GM18909 (cell line): ENCODE measurements around the gene SYT3.

Experiments
- ATAC-seq: cut with Tn5 transposase; IDR thresholded peaks from one replicate; pipeline ENCODE4 v1.9.1; 2021; ENCODE audit warnings: mild to moderate bottlenecking; ENCODE audit not compliant: unreplicated experiment, poor library complexity

SYT3 gene

GRCh38 chr19:50639121-50640112, at the start of gene SYT3:
Gene SYT3 (minus strand): TSS chr19:50639881. CDS start chr19:50637411, 2,470 bp downstream.
- ATAC-seq = no peak

DNA sequence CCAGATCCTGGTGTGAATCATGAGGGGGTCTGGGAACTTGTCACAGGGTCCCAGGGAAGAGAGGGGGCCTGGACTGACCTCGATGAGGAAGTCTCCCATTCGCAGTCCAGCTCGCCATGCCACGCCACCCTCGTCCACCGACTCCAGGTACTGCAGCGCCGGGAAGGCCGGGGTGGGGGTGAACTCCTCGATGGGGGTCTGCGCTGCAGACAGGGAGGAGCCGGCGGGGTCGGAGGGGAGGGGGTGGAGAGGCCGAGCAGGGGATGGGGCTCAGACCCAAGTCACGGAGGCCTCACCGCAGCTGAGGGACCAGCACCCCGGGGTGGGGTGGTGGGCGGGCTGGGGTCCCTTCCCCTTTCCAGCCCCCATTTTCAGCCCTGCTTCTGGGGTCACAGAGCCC, 49.1 kb upstream of the SYT3 start:
- ATAC-seq = no peak

- ATAC-seq = no peak
These were observed 46.8 kb upstream of the SYT3 start for GRCh38 chr19:50686310-50687032.

GRCh38 chr19:50679177-50680125, 39.8 kb upstream of the SYT3 start:
- ATAC-seq = peak; percentile 78

GRCh38 chr19:50678323-50678722, 38.6 kb upstream of the SYT3 start:
- no peak for ATAC-seq

- ATAC-seq = no peak
These were observed 38.0 kb upstream of the SYT3 start for GRCh38 chr19:50677636-50678035.

DNA sequence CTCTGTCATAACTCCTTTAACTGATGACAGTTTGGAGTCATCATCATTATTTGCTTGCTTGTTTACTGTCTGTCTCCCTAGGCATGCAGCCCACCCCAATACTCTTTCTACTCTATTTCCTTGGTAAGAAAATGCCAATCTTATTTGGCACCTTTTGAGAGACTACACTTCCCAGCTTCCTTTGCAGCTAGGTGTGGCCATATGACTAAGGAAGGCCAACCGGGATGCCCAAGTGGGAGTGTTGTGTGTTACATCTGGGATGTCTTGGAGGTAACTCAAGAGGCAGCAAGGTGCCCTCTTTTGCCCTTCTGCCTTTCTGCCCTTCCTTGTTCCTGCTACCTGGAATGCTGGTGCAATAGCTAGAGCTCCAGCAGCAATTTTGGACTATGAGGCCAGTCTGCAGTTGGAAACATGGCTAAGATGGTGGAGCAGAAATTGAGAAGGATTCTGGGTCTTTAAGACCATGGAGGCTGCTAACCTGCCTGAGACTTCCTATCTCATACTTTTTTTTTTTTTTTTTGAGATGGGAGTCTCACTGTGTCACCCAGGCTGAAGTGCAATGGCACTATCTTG, 37.0 kb upstream of the SYT3 start:
- ATAC-seq = no peak

GRCh38 chr19:50673118-50673517, 33.4 kb upstream of the SYT3 start:
- ATAC-seq = no peak

DNA sequence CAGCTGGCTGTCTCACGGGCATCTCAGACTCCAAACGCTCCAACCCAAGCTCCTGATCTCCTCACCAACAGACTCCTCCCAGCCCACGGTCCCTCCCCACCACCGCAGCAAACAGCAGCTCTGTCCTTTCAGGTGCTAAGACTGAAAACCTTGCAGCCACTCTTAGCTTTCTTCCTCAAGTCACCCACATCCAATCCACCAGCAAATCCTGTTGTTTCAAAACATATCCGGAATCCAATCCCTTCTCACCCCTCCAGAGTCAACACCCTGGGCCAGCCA, 30.4 kb upstream of the SYT3 start:
- no peak for ATAC-seq

DNA sequence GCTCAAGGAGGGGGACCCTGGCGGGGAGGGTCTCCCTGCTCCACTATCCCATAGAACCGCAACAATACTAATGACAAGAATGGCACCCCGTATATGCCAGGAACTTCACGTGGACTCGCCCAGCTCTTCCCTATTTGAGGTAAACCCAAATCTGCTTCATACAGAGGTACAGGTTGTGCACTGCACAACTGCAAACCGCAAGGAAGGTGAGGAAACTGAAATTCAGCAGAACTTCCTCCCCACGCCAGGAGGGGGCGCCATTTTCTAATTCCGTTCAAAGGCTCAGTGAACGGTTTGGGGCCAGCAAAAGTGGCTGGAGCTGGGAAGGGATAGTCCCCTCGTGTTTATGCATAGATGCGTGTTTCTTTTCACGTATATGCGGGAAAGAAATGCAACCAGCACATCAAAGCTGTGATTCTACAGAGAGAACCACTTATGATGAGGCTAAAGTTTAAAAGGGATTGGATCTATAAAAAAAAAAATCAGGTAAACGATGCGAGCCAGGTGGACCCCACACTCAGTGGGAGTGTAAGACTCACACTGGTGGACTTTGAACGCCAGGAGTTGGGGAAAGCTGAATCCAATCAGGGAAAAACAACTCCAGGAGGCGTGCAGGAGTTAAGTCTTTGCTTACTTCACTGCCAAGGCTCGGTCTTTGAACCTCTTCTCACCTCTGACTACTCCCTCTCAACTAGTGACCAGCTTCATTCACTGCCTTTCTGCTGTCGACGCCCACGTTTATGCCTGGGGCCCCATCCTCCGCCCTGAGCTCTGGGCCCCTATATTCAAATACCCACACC, 29.8 kb upstream of the SYT3 start:
- ATAC-seq = no peak

GRCh38 chr19:50668879-50669278, 29.2 kb upstream of the SYT3 start:
- ATAC-seq = no peak

GRCh38 chr19:50668416-50668815, 28.7 kb upstream of the SYT3 start:
- no peak for ATAC-seq

GRCh38 chr19:50667759-50668231, 28.1 kb upstream of the SYT3 start:
- no peak for ATAC-seq

DNA sequence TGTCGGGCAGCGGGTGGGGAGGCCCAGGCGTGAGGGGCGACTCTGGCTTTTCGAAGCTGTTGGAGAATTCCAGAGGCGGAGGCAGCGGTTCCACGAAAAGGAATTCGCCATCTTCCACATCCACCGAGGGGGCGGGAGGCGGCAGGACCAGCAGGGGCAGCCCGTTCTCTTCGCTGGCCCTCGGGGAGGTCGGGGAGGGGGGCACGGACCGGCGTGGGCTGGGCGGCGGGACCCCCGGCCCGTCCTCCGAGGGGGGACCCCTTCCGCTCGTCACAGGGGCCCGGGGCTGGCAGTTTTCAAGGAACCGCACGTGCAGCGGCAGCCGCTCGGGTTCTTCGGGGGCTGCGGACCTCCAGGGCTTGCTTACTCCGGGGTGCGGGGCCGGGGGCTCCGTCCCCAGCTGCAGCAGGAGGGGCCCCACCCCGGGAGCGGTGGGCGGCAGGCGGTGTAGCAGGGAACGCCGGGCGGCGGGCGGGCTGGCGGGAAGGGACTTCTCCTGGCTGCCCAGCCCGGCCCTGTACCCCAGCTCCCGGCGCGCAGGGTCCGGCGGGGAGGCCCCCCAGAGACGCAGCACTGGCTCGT, 27.6 kb upstream of the SYT3 start:
- ATAC-seq = no peak

GRCh38 chr19:50666346-50667176, 26.9 kb upstream of the SYT3 start:
- ATAC-seq = no peak

DNA sequence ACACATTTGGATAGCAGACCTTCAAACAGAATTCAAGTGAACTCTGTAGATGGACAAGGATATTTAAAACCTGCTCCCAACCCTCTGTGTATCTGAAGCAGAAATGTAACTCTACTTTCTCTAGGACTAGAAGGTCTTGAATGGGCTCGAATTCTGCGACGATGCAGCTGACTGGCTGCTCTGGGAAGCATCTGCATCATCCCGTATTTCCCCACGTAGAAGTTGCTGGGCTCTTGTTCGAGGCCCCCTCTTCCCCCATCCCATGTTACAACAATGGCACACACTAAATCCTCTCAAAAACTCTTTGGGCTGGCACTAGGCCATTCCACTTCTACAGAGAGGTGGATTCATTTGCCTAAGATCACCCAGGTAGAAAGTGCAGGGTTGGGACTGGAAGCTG, 24.5 kb upstream of the SYT3 start:
- ATAC-seq = no peak

- no peak for ATAC-seq
These were observed 23.8 kb upstream of the SYT3 start for GRCh38 chr19:50663482-50663790.
